B cell (primary cell): Measurements from ENCODE around the gene ITGB3BP.

ENCODE experiments used
- EZH2 ChIP-seq: IDR thresholded peaks from 2 replicates; pipeline ENCODE4 v1.6.1; 2012; ENCODE audit warnings: borderline replicate concordance, low read depth, mild to moderate bottlenecking, moderate library complexity, low read length; ENCODE audit not compliant: insufficient read depth, poor library complexity, severe bottlenecking
- TF ChIP-seq, protein P1 (sequence below): fragments of 200-600 bp; IDR thresholded peaks from one replicate; pipeline ENCODE4 v1.8.0; 2022; ENCODE audit warnings: antibody characterized with exemption, mild to moderate bottlenecking

DNA sequence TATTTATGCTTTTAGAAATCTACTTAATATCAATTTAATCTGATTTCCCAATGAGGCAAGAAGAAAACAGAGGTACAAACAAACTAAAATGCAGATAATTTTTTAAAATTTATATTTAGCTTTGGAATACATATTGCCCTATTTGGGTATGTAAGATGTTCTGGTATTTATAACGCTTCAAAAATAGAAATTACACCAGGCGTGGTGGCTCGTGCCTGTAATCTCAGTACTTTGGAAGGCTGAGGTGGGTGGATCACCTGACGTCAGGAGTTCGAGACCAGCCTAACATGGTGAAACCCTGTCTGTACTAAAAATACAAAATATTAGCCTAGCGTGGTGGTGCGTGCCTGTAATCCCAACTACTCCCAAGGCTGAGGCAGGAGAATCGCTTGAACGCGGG, 13.3 kb downstream of the ITGB3BP start:
- TF ChIP-seq, protein P1, sequence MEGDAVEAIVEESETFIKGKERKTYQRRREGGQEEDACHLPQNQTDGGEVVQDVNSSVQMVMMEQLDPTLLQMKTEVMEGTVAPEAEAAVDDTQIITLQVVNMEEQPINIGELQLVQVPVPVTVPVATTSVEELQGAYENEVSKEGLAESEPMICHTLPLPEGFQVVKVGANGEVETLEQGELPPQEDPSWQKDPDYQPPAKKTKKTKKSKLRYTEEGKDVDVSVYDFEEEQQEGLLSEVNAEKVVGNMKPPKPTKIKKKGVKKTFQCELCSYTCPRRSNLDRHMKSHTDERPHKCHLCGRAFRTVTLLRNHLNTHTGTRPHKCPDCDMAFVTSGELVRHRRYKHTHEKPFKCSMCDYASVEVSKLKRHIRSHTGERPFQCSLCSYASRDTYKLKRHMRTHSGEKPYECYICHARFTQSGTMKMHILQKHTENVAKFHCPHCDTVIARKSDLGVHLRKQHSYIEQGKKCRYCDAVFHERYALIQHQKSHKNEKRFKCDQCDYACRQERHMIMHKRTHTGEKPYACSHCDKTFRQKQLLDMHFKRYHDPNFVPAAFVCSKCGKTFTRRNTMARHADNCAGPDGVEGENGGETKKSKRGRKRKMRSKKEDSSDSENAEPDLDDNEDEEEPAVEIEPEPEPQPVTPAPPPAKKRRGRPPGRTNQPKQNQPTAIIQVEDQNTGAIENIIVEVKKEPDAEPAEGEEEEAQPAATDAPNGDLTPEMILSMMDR, result no peak
- TF ChIP-seq EZH2, result no peak
